Upper lobe of right lung (tissue), 1 donor: Measurements from ENCODE around the gene LDB2. TPM values are rescaled to one million over a fixed set of nuclear protein-coding genes. Genes with fewer than 3 reads are reported as not detected.

Experiments used
- ATAC-seq: fragments of 200-7000 bp; cut with Tn5 transposase; one replicate; pipeline ENCODE4 v1.9.1; 2020; ENCODE audit warnings: mild to moderate bottlenecking, moderate library complexity
- DNase-seq: peaks from one replicate; pipeline ENCODE4 v3.0.0-alpha.2; 2020
- H3K27ac ChIP-seq: fragments of 200-600 bp; one replicate; pipeline ENCODE4 v1.8.0; 2022
- H3K27me3 ChIP-seq: fragments of 200-600 bp; one replicate; pipeline ENCODE4 v1.8.0; 2022; ENCODE audit warnings: mild to moderate bottlenecking
- H3K36me3 ChIP-seq: fragments of 200-600 bp; one replicate; pipeline ENCODE4 v1.8.0; 2022
- H3K4me1 ChIP-seq: fragments of 200-600 bp; one replicate; pipeline ENCODE4 v1.8.0; 2022
- H3K4me3 ChIP-seq: fragments of 200-600 bp; one replicate; pipeline ENCODE4 v1.8.0; 2022; ENCODE audit warnings: mild to moderate bottlenecking
- H3K9me3 ChIP-seq: fragments of 200-600 bp; one replicate; pipeline ENCODE4 v1.8.0; 2022
- intact Hi-C: fragments of 100-400 bp; cut with DNase I; formaldehyde crosslinking; loops from one replicate; pipeline ENCODE4 v1.11.0; 2022
- total RNA-seq: library from RNA; stranded (reverse); fragmentation: NEBNext Ultra II Directional; extraction: Animal tissue kit (Norgen Biotek cat#: 25700); gene quantifications from one replicate; pipeline ENCODE4 v1.2.1, GENCODE V29; 2021
- TF ChIP-seq, protein P1 (sequence below): fragments of 200-600 bp; IDR thresholded peaks from one replicate; pipeline ENCODE4 v1.8.0; 2022; ENCODE audit warnings: antibody characterized with exemption
- donor health status: DM: no; HTN: yes; CAD: no; lungs with severe emphysema.

The LDB2 gene
- total RNA-seq, 1 donor from 2014 or later: 139 TPM

DNA sequence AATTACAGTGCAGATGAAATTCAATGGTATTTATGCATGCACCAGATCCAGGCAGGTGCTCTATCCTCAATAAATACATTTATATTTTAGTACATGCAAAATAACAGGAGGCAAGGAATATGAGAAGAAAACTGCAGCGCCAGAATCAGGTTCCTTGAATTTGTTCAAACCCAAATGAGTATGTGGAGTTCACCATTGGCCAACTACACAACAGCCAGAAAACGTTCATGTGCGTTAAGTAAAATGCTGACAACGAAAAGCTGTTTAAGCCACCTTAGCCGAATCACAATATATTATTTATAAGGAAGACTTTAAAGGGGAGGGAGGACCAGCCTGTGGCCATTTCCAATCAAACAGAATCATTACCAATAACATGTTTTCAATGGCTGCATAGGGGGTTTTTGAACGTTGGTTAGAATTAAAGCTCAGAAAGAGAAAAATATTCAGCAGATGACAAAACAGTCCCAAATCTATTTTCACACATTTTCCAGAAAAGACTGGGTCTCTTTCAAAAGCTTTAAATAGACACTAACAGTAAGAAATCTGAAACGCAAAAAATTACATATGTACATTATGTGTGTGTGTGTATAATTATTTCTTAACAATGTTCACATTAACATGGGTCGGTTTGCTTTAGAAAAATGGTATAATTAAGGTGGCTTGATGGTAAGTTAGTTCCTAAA lies 171.9 kb downstream of the LDB2 start:
- Histone ChIP-seq H3K9me3 (peaks cover 5% of the 10 kb centered on the region), H3K4me1 (no peaks in the 10 kb centered on the region), H3K27me3 (no peaks in the 10 kb centered on the region), H3K4me3 (no peak overlapping the region), H3K27ac (no peak overlapping the region), H3K36me3 (no peaks in the 10 kb centered on the region)
- DNase-seq: no peak
- TF ChIP-seq, protein P1, sequence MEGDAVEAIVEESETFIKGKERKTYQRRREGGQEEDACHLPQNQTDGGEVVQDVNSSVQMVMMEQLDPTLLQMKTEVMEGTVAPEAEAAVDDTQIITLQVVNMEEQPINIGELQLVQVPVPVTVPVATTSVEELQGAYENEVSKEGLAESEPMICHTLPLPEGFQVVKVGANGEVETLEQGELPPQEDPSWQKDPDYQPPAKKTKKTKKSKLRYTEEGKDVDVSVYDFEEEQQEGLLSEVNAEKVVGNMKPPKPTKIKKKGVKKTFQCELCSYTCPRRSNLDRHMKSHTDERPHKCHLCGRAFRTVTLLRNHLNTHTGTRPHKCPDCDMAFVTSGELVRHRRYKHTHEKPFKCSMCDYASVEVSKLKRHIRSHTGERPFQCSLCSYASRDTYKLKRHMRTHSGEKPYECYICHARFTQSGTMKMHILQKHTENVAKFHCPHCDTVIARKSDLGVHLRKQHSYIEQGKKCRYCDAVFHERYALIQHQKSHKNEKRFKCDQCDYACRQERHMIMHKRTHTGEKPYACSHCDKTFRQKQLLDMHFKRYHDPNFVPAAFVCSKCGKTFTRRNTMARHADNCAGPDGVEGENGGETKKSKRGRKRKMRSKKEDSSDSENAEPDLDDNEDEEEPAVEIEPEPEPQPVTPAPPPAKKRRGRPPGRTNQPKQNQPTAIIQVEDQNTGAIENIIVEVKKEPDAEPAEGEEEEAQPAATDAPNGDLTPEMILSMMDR: no peak
- ATAC-seq: no peak
- intact Hi-C loops: no loop called here

DNA sequence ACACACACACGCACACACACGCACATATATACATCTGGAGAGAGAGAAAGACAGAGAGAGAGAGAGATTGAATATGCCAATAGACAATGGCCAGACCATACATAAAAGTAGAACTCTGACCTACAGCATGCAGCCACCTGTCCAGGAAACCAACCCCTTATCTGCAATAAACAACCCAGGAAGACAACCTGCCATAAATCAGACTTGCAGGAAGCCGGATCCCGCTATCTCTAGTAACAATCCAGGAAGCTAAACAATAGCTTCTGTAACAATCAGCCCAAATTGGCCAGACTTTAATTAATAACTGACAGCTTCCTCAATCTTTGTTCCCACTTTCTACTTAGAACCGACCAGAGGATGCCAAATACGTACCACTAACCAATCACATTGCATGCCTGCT lies 173.2 kb downstream of the LDB2 start:
- TF ChIP-seq, protein P1: no peak
- DNase-seq: no peak
- intact Hi-C loops: no loop called here
- H3K4me3 ChIP-seq: no peak overlapping the region
- H3K9me3 ChIP-seq: peaks cover 5% of the 10 kb centered on the region
- no peaks in the 10 kb centered on the region for H3K4me1 ChIP-seq
- no peaks in the 10 kb centered on the region for H3K36me3 ChIP-seq
- no peak overlapping the region for H3K27ac ChIP-seq
- no peak for ATAC-seq
- no peaks in the 10 kb centered on the region for H3K27me3 ChIP-seq

DNA sequence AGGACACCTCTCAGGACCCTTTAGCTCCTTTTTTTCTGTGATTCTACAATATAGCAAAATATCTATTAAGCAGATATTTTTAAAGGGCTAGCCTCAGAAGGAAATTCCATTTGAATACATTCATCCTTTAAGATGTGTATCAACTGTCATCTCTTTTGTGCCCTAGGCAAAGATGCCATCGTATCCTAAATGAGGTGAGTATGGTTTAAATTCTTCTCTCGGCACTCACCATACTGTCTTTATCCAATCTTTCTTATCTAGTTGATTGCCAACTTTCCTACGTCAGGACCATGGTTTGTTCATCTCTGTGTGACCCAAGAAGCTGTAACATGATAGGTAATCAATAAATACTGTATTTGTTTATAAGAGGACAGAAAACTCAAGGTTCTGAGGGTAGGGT lies 176.0 kb downstream of the LDB2 start:
- DNase-seq (no peak), ATAC-seq (no peak)
- Histone ChIP-seq H3K4me1 (no peaks in the 10 kb centered on the region), H3K9me3 (peaks cover 5% of the 10 kb centered on the region), H3K27ac (no peak overlapping the region), H3K36me3 (no peaks in the 10 kb centered on the region), H3K27me3 (no peaks in the 10 kb centered on the region), H3K4me3 (no peak overlapping the region)
- TF ChIP-seq, protein P1: no peak
- intact Hi-C loops: no loop called here

DNA sequence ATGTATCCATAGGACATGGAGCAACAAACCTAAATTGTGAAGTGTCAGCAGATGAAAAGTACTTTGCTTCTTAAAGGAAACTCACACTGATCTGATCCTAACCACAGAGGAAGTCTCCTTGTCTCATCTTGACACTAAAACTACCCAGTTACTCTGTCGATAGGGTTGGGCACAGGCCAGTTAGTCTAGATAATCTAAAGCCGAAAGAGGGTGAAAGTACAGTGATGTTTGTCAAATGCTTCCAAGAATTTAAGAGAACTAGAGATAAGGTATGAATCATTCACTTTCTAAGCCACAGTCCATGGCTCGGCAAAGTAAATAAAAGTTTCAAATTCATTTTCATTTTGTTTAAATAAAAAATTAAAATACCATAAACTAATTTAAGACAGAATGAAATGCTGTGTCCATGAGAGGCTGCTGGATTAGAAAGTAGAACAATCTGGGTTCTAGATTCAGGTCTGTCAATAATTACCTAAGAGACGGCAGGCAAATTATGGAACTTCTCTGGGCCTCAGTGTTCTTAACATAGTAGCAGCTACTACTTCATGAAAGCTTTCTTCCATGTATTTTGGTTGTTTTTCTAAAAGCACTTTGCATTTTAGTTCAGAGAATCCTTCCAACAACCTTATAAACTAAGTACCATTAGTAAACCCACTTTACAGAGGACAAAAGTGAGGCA lies 176.7 kb downstream of the LDB2 start:
- Histone ChIP-seq H3K4me1 (no peaks in the 10 kb centered on the region), H3K27ac (no peak overlapping the region), H3K36me3 (no peaks in the 10 kb centered on the region), H3K9me3 (peaks cover 5% of the 10 kb centered on the region), H3K27me3 (no peaks in the 10 kb centered on the region), H3K4me3 (no peak overlapping the region)
- intact Hi-C loops: no loop called here
- DNase-seq (no peak), ATAC-seq (no peak)
- TF ChIP-seq, protein P1: no peak

DNA sequence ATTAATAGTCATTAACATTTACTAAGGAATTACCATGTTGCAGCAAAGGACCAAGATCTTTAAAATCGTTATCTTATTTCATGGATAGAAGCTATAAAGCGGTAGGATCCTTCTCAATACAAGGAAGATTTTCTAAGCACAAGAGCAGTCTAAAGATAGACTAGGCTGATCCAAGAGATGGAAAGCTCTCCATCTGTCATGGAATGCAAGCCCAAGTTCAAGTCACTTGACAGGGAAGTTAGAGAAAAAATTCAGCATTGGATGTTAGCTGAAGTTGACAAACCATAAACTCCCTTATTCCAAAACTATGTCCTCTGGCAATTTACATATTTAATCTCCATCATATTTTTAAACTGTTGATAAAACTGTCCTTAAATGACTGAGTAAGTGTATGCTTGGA lies 177.7 kb downstream of the LDB2 start:
- Histone ChIP-seq H3K4me1 (no peaks in the 10 kb centered on the region), H3K36me3 (no peaks in the 10 kb centered on the region), H3K27ac (no peak overlapping the region), H3K9me3 (peaks cover 5% of the 10 kb centered on the region), H3K27me3 (no peaks in the 10 kb centered on the region), H3K4me3 (no peak overlapping the region)
- DNase-seq (no peak), ATAC-seq (no peak)
- TF ChIP-seq, protein P1: no peak
- intact Hi-C loops: no loop called here
